Breast epithelium (tissue), 4 donors: Measurements from ENCODE around the gene EIF4G3. TPM values are rescaled to one million over a fixed set of nuclear protein-coding genes. Genes with fewer than 3 reads are reported as not detected.

Experiments used
- DNase-seq, 2 donors: peaks; one replicate each; pipeline ENCODE4 v3.0.0-alpha.2; 2019; ENCODE audit warnings: low spot score in 2 of 2
- H3K27ac ChIP-seq, 2 donors: fragments of 200-600 bp; sonication (generic) in 1 of 2; one replicate each; pipeline ENCODE4 v1.5.1; 2016 to 2019; ENCODE audit warnings: mild to moderate bottlenecking in 1 of 2
- H3K27me3 ChIP-seq, 2 donors: fragments of 200-600 bp; sonication (generic) in 1 of 2; one replicate each; pipeline versions ENCODE4 v1.5.1 to v1.6.0; 2017 to 2019; ENCODE audit warnings: control low read depth in 1 of 2, mild to moderate bottlenecking in 1 of 2
- H3K36me3 ChIP-seq: fragments of 200-600 bp; one replicate; pipeline ENCODE4 v1.5.1; 2019
- H3K4me1 ChIP-seq, 2 donors: fragments of 200-600 bp; sonication (generic); one replicate each; pipeline ENCODE4 v1.5.1; 2016 to 2019; ENCODE audit warnings: control low read depth in 1 of 2
- H3K4me3 ChIP-seq, 3 donors: fragments of 200-600 bp; sonication (generic); 1 replicate in 2 of 3; 2 replicates in 1 of 3; pipeline ENCODE4 v1.5.1; 2016 to 2019; ENCODE audit warnings: mild to moderate bottlenecking in 3 of 3, moderate library complexity in 2 of 3
- H3K9me3 ChIP-seq, 2 donors: fragments of 200-600 bp; sonication (generic) in 1 of 2; one replicate each; pipeline ENCODE4 v1.5.1; 2016 to 2019; ENCODE audit warnings: control low read depth in 1 of 2
- CTCF ChIP-seq, 3 donors: fragments of 450-650 bp; IDR thresholded peaks; one replicate each; pipeline ENCODE4 v1.5.1; 2016 to 2017; ENCODE audit warnings: antibody characterized with exemption in 3 of 3, mild to moderate bottlenecking in 3 of 3, moderate library complexity in 3 of 3
- POLR2A ChIP-seq: fragments of 450-650 bp; IDR thresholded peaks from one replicate; pipeline ENCODE4 v1.6.1; 2016; ENCODE audit warnings: antibody characterized with exemption, mild to moderate bottlenecking, moderate library complexity
- POLR2AphosphoS5 ChIP-seq, 3 donors: sonication (generic); formaldehyde crosslinking; IDR thresholded peaks; one replicate each; pipeline ENCODE4 v1.6.1; 2017; ENCODE audit warnings: antibody characterized with exemption in 3 of 3
- intact Hi-C: fragments of 100-400 bp; cut with DNase I; formaldehyde crosslinking; loops from one replicate; pipeline ENCODE4 v1.15.1; 2023; ENCODE audit warnings: low total_unique reads
- total RNA-seq, 3 donors: library from RNA; depleted of rRNA; stranded (reverse); fragments of >200 nt; gene quantifications; one replicate each; pipeline ENCODE4 v1.1.0, GENCODE V29; 2016

EIF4G3 gene
- total RNA-seq, 3 donors from 2014 or later: 37.8 to 52.4 (median 50.8) TPM

GRCh38 chr1:20787840-20788795 is 388.6 kb downstream of the EIF4G3 start:
- no peak for DNase-seq
- Histone ChIP-seq H3K4me3 (peak overlapping the region; percentile 76 to 93 (median 90)), H3K27me3 (no peaks in the 10 kb centered on the region), H3K9me3 (no peaks in the 10 kb centered on the region), H3K27ac (peak overlapping the region; percentile 94 to 98), H3K36me3 (no peaks in the 10 kb centered on the region), H3K4me1 (peaks cover 4 to 13% of the 10 kb centered on the region in 2 donors)
- intact Hi-C loops: no loop called here
- TF ChIP-seq CTCF (IDR thresholded peaks at IDR 0.05): no peak
- no peak for TF ChIP-seq POLR2A
- TF ChIP-seq POLR2AphosphoS5 (IDR thresholded peaks at IDR 0.05): no peak

- intact Hi-C loops: no loop called here
- Histone ChIP-seq H3K27ac (peak within 1 kb of the TSS; percentile 94 to 98), H3K36me3 (no peaks in the 10 kb centered on the region), H3K27me3 (no peaks in the 10 kb centered on the region), H3K9me3 (no peaks in the 10 kb centered on the region), H3K4me3 (peak within 1 kb of the TSS; percentile 76 to 93 (median 90)), H3K4me1 (peaks cover 4 to 13% of the 10 kb centered on the region in 2 donors)
- TF ChIP-seq POLR2AphosphoS5 (IDR thresholded peaks at IDR 0.05): peak in 1 of 3 donors; percentile 2
- TF ChIP-seq POLR2A: no peak
- no peak for TF ChIP-seq CTCF (IDR thresholded peaks at IDR 0.05)
- peak; percentile 63 to 67 for DNase-seq
Observed at GRCh38 chr1:20787029-20787839, 389.5 kb downstream of the EIF4G3 start, which contains the start of gene HP1BP3. TSS of gene HP1BP3 (minus strand) at chr1:20787307. CDS start at chr1:20780440, 6,867 bp downstream.

GRCh38 chr1:20786253-20787028 is 390.3 kb downstream of the EIF4G3 start:
- H3K27me3 ChIP-seq: no peaks in the 10 kb centered on the region
- peak overlapping the region; percentile 76 to 93 (median 90) for H3K4me3 ChIP-seq
- DNase-seq: peak; percentile 88 to 91
- peak overlapping the region; percentile 94 to 98 for H3K27ac ChIP-seq
- H3K4me1 ChIP-seq: peaks cover 4 to 13% of the 10 kb centered on the region in 2 donors
- intact Hi-C loops: no loop called here
- H3K36me3 ChIP-seq: no peaks in the 10 kb centered on the region
- no peaks in the 10 kb centered on the region for H3K9me3 ChIP-seq
- peak; percentile 36 to 72 (median 53) for TF ChIP-seq POLR2AphosphoS5 (IDR thresholded peaks at IDR 0.05)
- peak; percentile 15 for TF ChIP-seq POLR2A
- TF ChIP-seq CTCF (IDR thresholded peaks at IDR 0.05): no peak

GRCh38 chr1:20785907-20786252 is 390.8 kb downstream of the EIF4G3 start:
- H3K36me3 ChIP-seq: no peaks in the 10 kb centered on the region
- TF ChIP-seq POLR2AphosphoS5 (IDR thresholded peaks at IDR 0.05) (no peak), POLR2A (no peak), CTCF (IDR thresholded peaks at IDR 0.05) (no peak)

More at GRCh38 chr1:20785907-20786252, 390.8 kb downstream of the EIF4G3 start:
- DNase-seq: no peak
- H3K9me3 ChIP-seq: no peaks in the 10 kb centered on the region
- peak overlapping the region; percentile 94 to 98 for H3K27ac ChIP-seq
- H3K4me3 ChIP-seq: peak overlapping the region; percentile 76 to 93 (median 90)
- no peaks in the 10 kb centered on the region for H3K27me3 ChIP-seq
- intact Hi-C loops: no loop called here
- H3K4me1 ChIP-seq: peaks cover 4 to 13% of the 10 kb centered on the region in 2 donors
